CD14-positive monocyte (primary cell): ENCODE data around the gene FHL3. TPM values are rescaled to one million over a fixed set of nuclear protein-coding genes. Genes with fewer than 3 reads are reported as not detected.

ENCODE experiments used
- DNase-seq, 3 donors: peaks; one replicate each; pipeline ENCODE4 v3.0.0-alpha.2; 2011 to 2022
- H2AFZ ChIP-seq: 2 replicates; pipeline ENCODE4 v1.6.0; 2012; ENCODE audit warnings: mild to moderate bottlenecking, low read depth, low read length, inconsistent platforms; ENCODE audit not compliant: insufficient read depth, poor library complexity, severe bottlenecking
- H3K27ac ChIP-seq, 2 donors: 1 replicate in 1 of 2; 2 replicates in 1 of 2; pipeline ENCODE4 v1.5.1; 2012 to 2013; ENCODE audit warnings: low read length in 2 of 2, control low read depth in 1 of 2, inconsistent platforms in 1 of 2, low read depth in 1 of 2, mild to moderate bottlenecking in 1 of 2
- H3K27me3 ChIP-seq, 2 donors: one replicate each; pipeline versions ENCODE4 v1.6.0 to v1.6.1; 2011 to 2013; ENCODE audit warnings: low read length in 2 of 2; ENCODE audit not compliant: control insufficient read depth in 2 of 2, insufficient read depth in 2 of 2
- H3K36me3 ChIP-seq, 2 donors: replicated peaks in 1 of 2; 1 replicate in 1 of 2; 2 replicates in 1 of 2; pipeline versions ENCODE4 v1.5.1 to v1.6.1; 2012 to 2013; ENCODE audit warnings: low read length in 2 of 2, control low read depth in 1 of 2, inconsistent platforms in 1 of 2, mild to moderate bottlenecking in 1 of 2; ENCODE audit not compliant: insufficient read depth in 2 of 2, control insufficient read depth in 1 of 2
- H3K4me1 ChIP-seq, 2 donors: 1 replicate in 1 of 2; 2 replicates in 1 of 2; pipeline versions ENCODE4 v1.5.1 to v1.6.1; 2012 to 2013; ENCODE audit warnings: low read length in 2 of 2, control low read depth in 1 of 2, inconsistent platforms in 1 of 2, mild to moderate bottlenecking in 1 of 2, moderate library complexity in 1 of 2; ENCODE audit not compliant: insufficient read depth in 2 of 2, control insufficient read depth in 1 of 2
- H3K4me2 ChIP-seq: replicated peaks from 2 replicates; pipeline ENCODE3; 2012; ENCODE audit warnings: low read length, moderate library complexity, mild to moderate bottlenecking; ENCODE audit not compliant: poor library complexity, severe bottlenecking; ENCODE audit errors: extremely low read depth
- H3K4me3 ChIP-seq, 3 experiments: fragments of 200-600 bp in 1 of 3; sonication (generic) in 1 of 3; replicated peaks in 1 of 3; 1 replicate in 2 of 3; 2 replicates in 1 of 3; pipeline ENCODE4 v1.5.1; 2011 to 2013; ENCODE audit warnings: low read length in 3 of 3, mild to moderate bottlenecking in 3 of 3, control low read depth in 2 of 3, low read depth in 2 of 3, inconsistent platforms in 1 of 3, moderate library complexity in 1 of 3
- H3K79me2 ChIP-seq: 2 replicates; pipeline ENCODE4 v1.6.0; 2012; ENCODE audit warnings: mild to moderate bottlenecking, control low read depth, inconsistent platforms, low read length, moderate library complexity; ENCODE audit not compliant: insufficient read depth
- H3K9ac ChIP-seq: 2 replicates; pipeline ENCODE4 v1.6.0; 2017; ENCODE audit warnings: low read length, mild to moderate bottlenecking; ENCODE audit not compliant: insufficient read depth, poor library complexity, severe bottlenecking
- H3K9me3 ChIP-seq, 2 donors: replicated peaks in 1 of 2; 1 replicate in 1 of 2; 2 replicates in 1 of 2; pipeline versions ENCODE4 v1.5.1 to v1.6.1; 2012 to 2013; ENCODE audit warnings: low read length in 2 of 2, control low read depth in 1 of 2; ENCODE audit not compliant: control insufficient read depth in 1 of 2, insufficient read depth in 1 of 2
- H4K20me1 ChIP-seq: 2 replicates; pipeline ENCODE4 v1.6.0; 2012; ENCODE audit warnings: mild to moderate bottlenecking, low read length, control low read depth, moderate library complexity; ENCODE audit not compliant: insufficient read depth
- H3K27ac Mint-ChIP-seq, 7 donors: one replicate each; pipeline ENCODE4 v1.8.0; 2020; ENCODE audit warnings: mild to moderate bottlenecking in 7 of 7, mixed read lengths in 7 of 7, moderate library complexity in 6 of 7, inconsistent platforms in 2 of 7
- H3K27me3 Mint-ChIP-seq, 3 donors: one replicate each; pipeline ENCODE4 v1.8.0; 2021 to 2022; ENCODE audit warnings: low read depth in 3 of 3, mild to moderate bottlenecking in 3 of 3, mixed read lengths in 3 of 3, moderate library complexity in 3 of 3, inconsistent platforms in 1 of 3
- H3K36me3 Mint-ChIP-seq, 2 donors: one replicate each; pipeline ENCODE4 v1.8.0; 2020; ENCODE audit warnings: mixed read lengths in 2 of 2, inconsistent platforms in 1 of 2, mild to moderate bottlenecking in 1 of 2
- H3K4me1 Mint-ChIP-seq: one replicate; pipeline ENCODE4 v1.8.0; 2020; ENCODE audit warnings: mild to moderate bottlenecking, mixed read lengths
- H3K4me3 Mint-ChIP-seq, 2 donors: one replicate each; pipeline ENCODE4 v1.8.0; 2020; ENCODE audit warnings: mild to moderate bottlenecking in 2 of 2, mixed read lengths in 2 of 2, moderate library complexity in 1 of 2
- H3K9me3 Mint-ChIP-seq, 7 donors: one replicate each; pipeline ENCODE4 v1.8.0; 2020 to 2022; ENCODE audit warnings: mixed read lengths in 7 of 7, mild to moderate bottlenecking in 6 of 7, moderate library complexity in 6 of 7, inconsistent platforms in 2 of 7
- WGBS: methylation state at CpG from one replicate; pipeline ENCODE4 v1.1.5; 2013; ENCODE audit warnings: missing lambda C conversion rate; ENCODE audit not compliant: insufficient coverage; 5-methylcytosine and 5-hydroxymethylcytosine counted together
- intact Hi-C, 2 donors: fragments of 100-400 bp; cut with micrococcal nuclease; formaldehyde crosslinking; loops; one replicate each; pipeline versions ENCODE4 v1.15.0 to v1.15.1; 2023
- polyA plus RNA-seq, 3 donors: library from polyadenylated mRNA; depleted of rRNA in 1 of 3; unstranded in 2 of 3; stranded (reverse) in 1 of 3; fragments of 300-500 nt in 2 of 3; fragments of >200 nt in 1 of 3; fragmentation: Illumina TruSeq in 2 of 3; gene quantifications; 1 replicate in 2 of 3; 2 replicates in 1 of 3; pipeline ENCODE4 v1.2.3, GENCODE V29; 2012 to 2021
- TF ChIP-seq, protein P1 (sequence below): fragments of 200-600 bp; IDR thresholded peaks from one replicate; pipeline ENCODE4 v1.8.0; 2022; ENCODE audit warnings: antibody characterized with exemption, mild to moderate bottlenecking

FHL3 gene
- polyA plus RNA-seq, 3 donors = 24.7 to 32.3 (median 26.1) TPM

DNA sequence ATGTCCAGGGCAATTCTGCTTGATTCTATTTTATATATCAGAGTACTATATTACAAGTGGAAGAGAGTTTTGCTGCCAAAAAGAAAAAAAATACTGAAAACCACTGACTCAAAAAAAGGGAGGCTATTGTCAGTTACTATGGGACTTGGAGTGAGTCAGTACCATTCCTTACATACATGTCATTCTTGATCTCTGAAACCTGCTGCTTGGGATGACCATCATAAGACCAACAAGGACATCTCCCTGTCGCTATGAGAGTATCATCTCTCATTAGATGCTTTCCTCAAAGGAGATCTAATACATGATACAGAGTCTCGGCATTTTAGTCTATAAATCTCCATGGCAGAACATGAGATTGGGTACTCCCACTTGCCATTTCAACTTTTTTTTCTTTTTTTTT is 46.6 kb downstream of the FHL3 start:
- no peak overlapping the region for H3K4me2 ChIP-seq
- H3K4me1 Mint-ChIP-seq = no peaks in the 10 kb centered on the region

DNA sequence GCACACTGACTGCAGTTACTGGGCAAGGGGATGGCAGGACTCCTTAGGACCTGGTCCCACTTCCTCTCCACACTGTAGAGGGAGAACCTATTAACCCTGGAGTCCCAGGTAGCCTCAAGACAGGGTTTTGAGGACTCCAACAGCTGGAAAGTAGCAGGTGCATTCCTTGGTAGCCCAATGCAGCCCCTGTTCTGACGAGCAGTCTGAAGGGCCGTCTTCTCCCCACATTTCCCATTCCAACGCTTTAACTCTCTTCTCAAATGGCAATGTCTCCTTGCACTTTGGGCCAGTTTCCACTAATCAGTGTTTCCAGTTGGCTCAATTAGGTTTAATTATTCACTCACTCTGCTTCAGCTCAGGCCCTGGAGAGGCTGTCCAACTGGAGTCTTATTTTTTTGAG is 49.6 kb downstream of the FHL3 start:
- Histone ChIP-seq H4K20me1 (no peaks in the 10 kb centered on the region), H3K27me3 (no peaks in the 10 kb centered on the region), H3K4me3 (no peak overlapping the region), H3K4me1 (peaks cover 4 to 9% of the 10 kb centered on the region in 2 donors), H3K79me2 (no peaks in the 10 kb centered on the region), H3K9ac (no peak overlapping the region), H3K36me3 (peaks cover 40 to 43% of the 10 kb centered on the region in 2 donors), H2AFZ (no peak overlapping the region), H3K27ac (no peak overlapping the region), H3K9me3 (no peaks in the 10 kb centered on the region), H3K4me2 (no peak overlapping the region)
- no peak for DNase-seq
- Mint-ChIP-seq H3K9me3 (no peaks in the 10 kb centered on the region), H3K27me3 (peaks cover 0 to 2% (median 0%) of the 10 kb centered on the region in 3 donors), H3K4me1 (peaks cover 11% of the 10 kb centered on the region), H3K36me3 (peaks cover 42 to 48% of the 10 kb centered on the region in 2 donors), H3K4me3 (no peak overlapping the region), H3K27ac (peak overlapping the region in 1 of 7 donors; percentile 36)
- WGBS = 94% methylated on average over 3 of the region's 3 CpGs
- intact Hi-C loops = no loop called here
- TF ChIP-seq, protein P1, sequence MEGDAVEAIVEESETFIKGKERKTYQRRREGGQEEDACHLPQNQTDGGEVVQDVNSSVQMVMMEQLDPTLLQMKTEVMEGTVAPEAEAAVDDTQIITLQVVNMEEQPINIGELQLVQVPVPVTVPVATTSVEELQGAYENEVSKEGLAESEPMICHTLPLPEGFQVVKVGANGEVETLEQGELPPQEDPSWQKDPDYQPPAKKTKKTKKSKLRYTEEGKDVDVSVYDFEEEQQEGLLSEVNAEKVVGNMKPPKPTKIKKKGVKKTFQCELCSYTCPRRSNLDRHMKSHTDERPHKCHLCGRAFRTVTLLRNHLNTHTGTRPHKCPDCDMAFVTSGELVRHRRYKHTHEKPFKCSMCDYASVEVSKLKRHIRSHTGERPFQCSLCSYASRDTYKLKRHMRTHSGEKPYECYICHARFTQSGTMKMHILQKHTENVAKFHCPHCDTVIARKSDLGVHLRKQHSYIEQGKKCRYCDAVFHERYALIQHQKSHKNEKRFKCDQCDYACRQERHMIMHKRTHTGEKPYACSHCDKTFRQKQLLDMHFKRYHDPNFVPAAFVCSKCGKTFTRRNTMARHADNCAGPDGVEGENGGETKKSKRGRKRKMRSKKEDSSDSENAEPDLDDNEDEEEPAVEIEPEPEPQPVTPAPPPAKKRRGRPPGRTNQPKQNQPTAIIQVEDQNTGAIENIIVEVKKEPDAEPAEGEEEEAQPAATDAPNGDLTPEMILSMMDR = no peak

More for the DNA sequence above, 46.6 kb downstream of the FHL3 start:
- peaks cover 62 to 75% of the 10 kb centered on the region in 2 donors for H3K36me3 Mint-ChIP-seq
- H2AFZ ChIP-seq = no peak overlapping the region
- H3K4me3 ChIP-seq = no peak overlapping the region
- no peak overlapping the region for H3K27ac Mint-ChIP-seq
- DNase-seq = no peak
- no peaks in the 10 kb centered on the region for H3K9me3 ChIP-seq
- H3K9me3 Mint-ChIP-seq = no peaks in the 10 kb centered on the region
- H3K27me3 Mint-ChIP-seq = peaks cover 0 to 2% (median 0%) of the 10 kb centered on the region in 3 donors
- H3K4me3 Mint-ChIP-seq = no peak overlapping the region
- TF ChIP-seq, protein P1 = no peak
- no peaks in the 10 kb centered on the region for H4K20me1 ChIP-seq
- intact Hi-C loops = no loop called here
- H3K36me3 ChIP-seq = peaks cover 53 to 66% of the 10 kb centered on the region in 2 donors
- no peaks in the 10 kb centered on the region for H3K79me2 ChIP-seq
- no peak overlapping the region for H3K27ac ChIP-seq
- no CpG with 5 or more reads among the region's 2 CpGs for WGBS
- no peaks in the 10 kb centered on the region for H3K27me3 ChIP-seq
- no peak overlapping the region for H3K9ac ChIP-seq
- H3K4me1 ChIP-seq = no peaks in the 10 kb centered on the region
